GM20000 (cell line): ENCODE results near the gene TMEM252.

Source experiments
- DNase-seq: peaks from one replicate; pipeline ENCODE4 v3.0.0; 2012; ENCODE audit warnings: low spot score
- TF ChIP-seq, protein P1 (sequence below): IDR thresholded peaks from 2 replicates; pipeline ENCODE4 v1.5.1; 2012; ENCODE audit warnings: mild to moderate bottlenecking, control low read depth; ENCODE audit errors: extremely low read depth, missing control alignments

The TMEM252 gene

DNA sequence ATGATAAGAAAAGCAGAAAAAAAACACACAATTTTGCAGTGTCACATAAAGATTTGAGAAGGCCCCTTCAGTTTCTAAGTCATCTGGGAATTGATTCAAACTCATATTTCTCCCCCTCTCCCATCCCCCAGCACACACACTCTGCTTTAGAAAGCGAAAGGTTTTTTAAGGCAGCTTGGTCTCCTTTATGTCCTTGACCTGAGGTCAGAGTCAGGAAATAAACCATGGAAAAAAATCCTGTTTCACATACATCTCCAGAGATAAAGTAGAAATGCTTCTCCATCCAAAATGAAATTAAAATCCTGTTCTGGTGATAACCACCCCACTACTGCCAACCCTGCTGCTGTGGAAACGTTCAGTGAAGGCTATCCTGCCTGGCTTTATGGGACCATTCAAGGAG is 52.6 kb downstream of the TMEM252 start:
- TF ChIP-seq, protein P1, sequence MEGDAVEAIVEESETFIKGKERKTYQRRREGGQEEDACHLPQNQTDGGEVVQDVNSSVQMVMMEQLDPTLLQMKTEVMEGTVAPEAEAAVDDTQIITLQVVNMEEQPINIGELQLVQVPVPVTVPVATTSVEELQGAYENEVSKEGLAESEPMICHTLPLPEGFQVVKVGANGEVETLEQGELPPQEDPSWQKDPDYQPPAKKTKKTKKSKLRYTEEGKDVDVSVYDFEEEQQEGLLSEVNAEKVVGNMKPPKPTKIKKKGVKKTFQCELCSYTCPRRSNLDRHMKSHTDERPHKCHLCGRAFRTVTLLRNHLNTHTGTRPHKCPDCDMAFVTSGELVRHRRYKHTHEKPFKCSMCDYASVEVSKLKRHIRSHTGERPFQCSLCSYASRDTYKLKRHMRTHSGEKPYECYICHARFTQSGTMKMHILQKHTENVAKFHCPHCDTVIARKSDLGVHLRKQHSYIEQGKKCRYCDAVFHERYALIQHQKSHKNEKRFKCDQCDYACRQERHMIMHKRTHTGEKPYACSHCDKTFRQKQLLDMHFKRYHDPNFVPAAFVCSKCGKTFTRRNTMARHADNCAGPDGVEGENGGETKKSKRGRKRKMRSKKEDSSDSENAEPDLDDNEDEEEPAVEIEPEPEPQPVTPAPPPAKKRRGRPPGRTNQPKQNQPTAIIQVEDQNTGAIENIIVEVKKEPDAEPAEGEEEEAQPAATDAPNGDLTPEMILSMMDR = no peak

More for the DNA sequence above, 52.6 kb downstream of the TMEM252 start:
- DNase-seq = no peak
